ENCODE data around the gene BYSL. TPM values are rescaled to one million over a fixed set of nuclear protein-coding genes. Genes with fewer than 3 reads are reported as not detected.

BYSL gene
- total and polyA plus RNA-seq, 9 of the 15 experiments (the other 6 are each of a cell fraction or from before 2014, with no cell fraction given): 22.2 to 92.3 (median 53.4) TPM

DNA sequence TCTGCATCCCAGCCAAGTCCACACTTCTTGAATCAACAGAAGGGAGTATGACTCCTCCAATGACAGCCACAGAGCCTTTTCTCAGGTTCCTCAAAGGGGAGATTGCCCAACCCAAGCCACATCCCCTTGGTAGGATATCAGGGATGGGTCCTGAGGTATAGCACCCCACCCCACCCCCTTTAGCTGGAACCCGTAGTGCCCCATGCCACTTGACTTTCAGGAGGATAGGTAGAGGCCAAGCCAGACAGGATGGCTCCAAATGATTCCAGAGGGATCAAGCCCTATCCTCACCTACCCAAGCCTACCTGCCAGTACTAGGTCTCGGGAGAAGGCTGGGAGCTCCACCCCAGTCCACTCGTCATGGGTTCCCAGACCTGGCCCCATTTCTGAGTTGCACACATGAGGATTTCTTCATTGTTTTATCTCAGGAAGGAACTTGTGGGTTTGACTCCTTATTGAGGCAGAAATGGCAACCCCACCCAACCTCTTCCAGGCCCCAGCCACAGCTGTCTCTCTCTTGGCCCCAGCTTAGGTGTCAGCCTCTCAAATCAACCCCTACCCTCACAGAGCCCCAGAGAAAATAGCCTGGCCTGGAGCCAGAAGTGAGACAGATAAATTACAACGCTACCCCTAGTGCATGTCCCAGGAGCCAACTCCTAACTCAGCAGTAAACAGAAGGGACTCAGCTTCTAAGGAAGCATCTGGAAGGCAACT, 16.7 kb downstream of the BYSL start (continued):
- TF ChIP-seq ZNF778 (CRISPR knock-in tag; IDR thresholded peaks at IDR 0.05) (no peak), SMARCA5 (IDR thresholded peaks at IDR 0.05) (no peak), ZNF316 (IDR thresholded peaks at IDR 0.05) (peak; percentile 57), GTF2A2 (tag; IDR thresholded peaks at IDR 0.05) (no peak), ZKSCAN3 (CRISPR knock-in tag; IDR thresholded peaks at IDR 0.05) (no peak), HMGN3 (IDR thresholded peaks at IDR 0.05; ENCODE audit: borderline replicate concordance, extremely low read depth, insufficient read length, low read depth, low read length) (no peak), DACH1 (IDR thresholded peaks at IDR 0.05; ENCODE audit: partially characterized antibody) (no peak), TBP (optimal IDR thresholded peaks at IDR 0.05; ENCODE audit: low read depth, low read length) (no peak), LARP7 (IDR thresholded peaks at IDR 0.05) (no peak), YY1 (IDR thresholded peaks at IDR 0.05; ENCODE audit: borderline replicate concordance in 1 of 3, control insufficient read depth in 1 of 3, extremely low read depth in 1 of 3, insufficient read depth in 3 of 3, insufficient read length in 1 of 3, insufficient replicate concordance in 2 of 3, low read depth in 1 of 3, low read length in 2 of 3) (peak in 1 of 3 experiments; percentile 7), MCM2 (IDR thresholded peaks at IDR 0.05; ENCODE audit: low read depth) (no peak), KLF13 (tag; IDR thresholded peaks at IDR 0.05; ENCODE audit: borderline replicate concordance, low read depth) (no peak), ZNF766 (CRISPR knock-in tag; conservative IDR thresholded peaks at IDR 0.05) (peak; percentile 83; the same call in 1 of the 2 replicates), ZNF444 (CRISPR knock-in tag; IDR thresholded peaks at IDR 0.05) (no peak), CBFA2T3 (IDR thresholded peaks at IDR 0.05) (peak; percentile 43; the same call in 1 of the 2 replicates), CCAR2 (IDR thresholded peaks at IDR 0.05; ENCODE audit: low read depth, low read length) (no peak), FUS (optimal IDR thresholded peaks at IDR 0.05; ENCODE audit: low read depth, low read length) (no peak), RAD21 (CRISPR knock-in tag; conservative IDR thresholded peaks at IDR 0.05 in 1 of 2, IDR thresholded peaks at IDR 0.05 in 1 of 2) (peak in 1 of 2 experiments; percentile 6; a peak in 1 of 4 replicates), GABPB1 (CRISPR knock-in tag; IDR thresholded peaks at IDR 0.05) (peak; percentile 22; the same call in 1 of the 2 replicates)
- TF ChIP-seq, protein P1, sequence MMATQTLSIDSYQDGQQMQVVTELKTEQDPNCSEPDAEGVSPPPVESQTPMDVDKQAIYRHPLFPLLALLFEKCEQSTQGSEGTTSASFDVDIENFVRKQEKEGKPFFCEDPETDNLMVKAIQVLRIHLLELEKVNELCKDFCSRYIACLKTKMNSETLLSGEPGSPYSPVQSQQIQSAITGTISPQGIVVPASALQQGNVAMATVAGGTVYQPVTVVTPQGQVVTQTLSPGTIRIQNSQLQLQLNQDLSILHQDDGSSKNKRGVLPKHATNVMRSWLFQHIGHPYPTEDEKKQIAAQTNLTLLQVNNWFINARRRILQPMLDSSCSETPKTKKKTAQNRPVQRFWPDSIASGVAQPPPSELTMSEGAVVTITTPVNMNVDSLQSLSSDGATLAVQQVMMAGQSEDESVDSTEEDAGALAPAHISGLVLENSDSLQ (IDR thresholded peaks at IDR 0.05): peak; percentile 72
- TF ChIP-seq, protein P2, sequence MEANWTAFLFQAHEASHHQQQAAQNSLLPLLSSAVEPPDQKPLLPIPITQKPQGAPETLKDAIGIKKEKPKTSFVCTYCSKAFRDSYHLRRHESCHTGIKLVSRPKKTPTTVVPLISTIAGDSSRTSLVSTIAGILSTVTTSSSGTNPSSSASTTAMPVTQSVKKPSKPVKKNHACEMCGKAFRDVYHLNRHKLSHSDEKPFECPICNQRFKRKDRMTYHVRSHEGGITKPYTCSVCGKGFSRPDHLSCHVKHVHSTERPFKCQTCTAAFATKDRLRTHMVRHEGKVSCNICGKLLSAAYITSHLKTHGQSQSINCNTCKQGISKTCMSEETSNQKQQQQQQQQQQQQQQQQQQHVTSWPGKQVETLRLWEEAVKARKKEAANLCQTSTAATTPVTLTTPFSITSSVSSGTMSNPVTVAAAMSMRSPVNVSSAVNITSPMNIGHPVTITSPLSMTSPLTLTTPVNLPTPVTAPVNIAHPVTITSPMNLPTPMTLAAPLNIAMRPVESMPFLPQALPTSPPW (CRISPR knock-in tag; IDR thresholded peaks at IDR 0.05): peak; percentile 38; the same call in 1 of the 2 replicates
- TF ChIP-seq, protein P3, sequence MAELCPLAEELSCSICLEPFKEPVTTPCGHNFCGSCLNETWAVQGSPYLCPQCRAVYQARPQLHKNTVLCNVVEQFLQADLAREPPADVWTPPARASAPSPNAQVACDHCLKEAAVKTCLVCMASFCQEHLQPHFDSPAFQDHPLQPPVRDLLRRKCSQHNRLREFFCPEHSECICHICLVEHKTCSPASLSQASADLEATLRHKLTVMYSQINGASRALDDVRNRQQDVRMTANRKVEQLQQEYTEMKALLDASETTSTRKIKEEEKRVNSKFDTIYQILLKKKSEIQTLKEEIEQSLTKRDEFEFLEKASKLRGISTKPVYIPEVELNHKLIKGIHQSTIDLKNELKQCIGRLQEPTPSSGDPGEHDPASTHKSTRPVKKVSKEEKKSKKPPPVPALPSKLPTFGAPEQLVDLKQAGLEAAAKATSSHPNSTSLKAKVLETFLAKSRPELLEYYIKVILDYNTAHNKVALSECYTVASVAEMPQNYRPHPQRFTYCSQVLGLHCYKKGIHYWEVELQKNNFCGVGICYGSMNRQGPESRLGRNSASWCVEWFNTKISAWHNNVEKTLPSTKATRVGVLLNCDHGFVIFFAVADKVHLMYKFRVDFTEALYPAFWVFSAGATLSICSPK (IDR thresholded peaks at IDR 0.05; ENCODE audit: borderline replicate concordance): no peak
